SH-SY5Y (cell line): ENCODE measurements around the gene FBXL7.

Experiments used
- GATA2 ChIP-seq: IDR thresholded peaks from 2 replicates; pipeline ENCODE4 v1.6.1; 2011; ENCODE audit warnings: mild to moderate bottlenecking, low read depth, low read length
- GATA3 ChIP-seq: IDR thresholded peaks from 2 replicates; pipeline ENCODE4 v1.6.1; 2011; ENCODE audit warnings: low read depth, mild to moderate bottlenecking, low read length, moderate library complexity

GRCh38 chr5:15544039-15544438 is 44.1 kb downstream of the FBXL7 start:
- no peak for TF ChIP-seq GATA2
- no peak for TF ChIP-seq GATA3
